Left lobe of liver (tissue), 2 donors: ENCODE data around the gene ACTBL2. TPM values are rescaled to one million over a fixed set of nuclear protein-coding genes. Genes with fewer than 3 reads are reported as not detected.

Experiments
- ATAC-seq: fragments of 200-7000 bp; cut with Tn5 transposase; one replicate; pipeline ENCODE4 v1.9.1; 2020; ENCODE audit warnings: mild to moderate bottlenecking, moderate library complexity
- DNase-seq: peaks from one replicate; pipeline ENCODE4 v3.0.0-alpha.2; 2020; ENCODE audit warnings: low spot score
- total RNA-seq: library from RNA; stranded (reverse); gene quantifications from one replicate; pipeline ENCODE4 v1.2.1, GENCODE V29; 2021
- donor health status: DM: no; HTN: no; CAD: no; lungs with moderate emphysema.
- donor health status: DM: no; HTN: yes; CAD: no.

The ACTBL2 gene
- total RNA-seq, 1 donor from 2014 or later = not detected

DNA sequence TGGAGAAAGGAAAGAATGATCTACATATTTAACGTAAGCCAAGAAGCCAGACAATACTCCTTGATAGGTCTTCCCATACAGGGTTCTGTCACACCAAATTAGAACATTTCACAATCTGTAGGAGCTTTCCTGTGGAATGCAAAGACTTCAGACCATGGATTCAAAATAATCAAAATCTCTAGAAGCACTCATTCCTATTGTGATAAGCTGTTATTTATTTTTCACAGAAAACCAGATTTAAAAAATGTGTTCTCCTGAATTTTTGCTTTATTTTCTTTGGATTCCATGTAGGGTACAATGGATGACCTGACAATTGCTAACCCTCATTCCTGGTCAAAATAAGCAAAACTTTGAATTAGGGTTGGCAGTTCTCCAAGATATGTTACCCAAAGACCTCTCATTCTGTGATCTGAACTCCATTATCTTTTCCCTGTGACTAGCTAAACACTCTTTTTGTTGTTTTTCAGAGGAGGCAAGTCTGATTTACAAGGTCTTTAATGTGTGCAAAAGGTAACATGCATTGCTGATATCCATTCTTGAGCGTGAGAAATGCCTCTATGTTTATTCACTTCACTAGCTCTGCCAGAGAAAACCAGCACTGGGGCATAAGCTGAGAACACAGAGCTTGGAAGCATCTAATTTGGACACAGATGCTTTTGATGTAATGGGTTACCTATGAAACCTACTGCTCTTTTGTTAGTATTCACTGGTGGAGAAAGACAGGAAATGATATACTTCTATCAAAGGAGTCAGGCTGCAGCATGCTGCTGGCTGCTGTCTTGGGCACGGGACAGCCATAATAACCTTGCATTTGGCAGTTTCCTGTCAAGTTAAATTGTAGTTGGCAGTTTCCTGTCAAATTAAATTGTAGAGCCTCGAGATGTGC is 31.4 kb downstream of the ACTBL2 start:
- no peak for DNase-seq
- no peak for ATAC-seq

DNA sequence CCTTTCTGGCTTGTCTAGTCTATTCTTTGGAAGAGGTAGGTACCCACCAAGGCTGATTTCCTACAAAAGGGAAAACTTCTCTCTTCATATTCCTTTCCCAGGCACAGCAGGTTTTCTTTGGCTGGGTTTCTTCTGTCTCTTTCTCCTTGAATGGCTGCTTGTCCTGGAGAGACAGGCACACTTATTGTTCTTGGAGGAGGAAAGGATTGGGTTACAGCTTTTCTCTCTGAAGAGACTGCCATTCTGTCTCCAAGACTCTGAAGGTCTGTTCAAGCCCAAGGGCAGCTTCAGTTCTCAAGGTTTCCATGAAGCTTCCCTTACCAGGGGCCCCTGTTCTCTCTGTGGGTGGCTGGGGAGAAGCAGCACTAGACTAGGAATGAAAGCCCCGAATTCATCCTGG is 33.9 kb downstream of the ACTBL2 start:
- ATAC-seq (no peak), DNase-seq (no peak)

DNA sequence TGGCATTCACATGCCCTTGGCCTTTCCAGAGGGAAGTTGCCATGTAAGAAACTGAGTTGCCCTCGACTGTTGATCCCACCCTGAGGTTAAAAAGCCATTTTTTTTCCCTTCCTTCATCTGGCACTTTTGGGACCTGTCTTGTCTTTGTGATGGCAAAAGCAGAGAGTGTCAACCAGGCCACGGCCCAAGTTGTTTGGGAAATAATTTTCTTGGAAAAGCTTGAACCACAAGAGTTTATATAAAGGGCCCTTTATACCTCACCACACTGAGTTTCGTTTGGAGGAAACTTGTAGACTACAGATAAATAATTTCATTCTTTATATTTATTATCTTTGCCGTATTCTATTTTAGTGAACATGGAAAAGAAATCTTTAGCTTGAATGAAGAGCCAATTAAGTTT is 34.3 kb downstream of the ACTBL2 start:
- no peak for DNase-seq
- no peak for ATAC-seq

DNA sequence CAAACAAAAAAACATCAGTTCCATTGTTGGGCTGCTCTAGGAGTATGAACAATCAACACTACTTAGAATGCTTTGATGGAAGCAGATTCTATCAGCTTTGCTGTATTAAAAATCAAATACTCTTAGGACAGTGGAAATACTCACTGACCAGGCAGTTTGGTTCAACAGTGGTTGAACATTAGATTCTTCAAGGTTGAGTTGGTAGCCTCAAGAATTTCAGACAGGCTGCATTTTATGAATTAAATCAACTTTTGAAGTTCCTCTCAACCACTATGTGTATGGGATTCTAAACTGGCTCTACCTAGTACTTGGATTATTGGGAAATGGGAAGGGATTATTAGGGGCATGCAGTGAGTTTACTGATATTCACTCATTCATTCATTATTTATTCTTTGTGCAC is 35.0 kb downstream of the ACTBL2 start:
- DNase-seq (no peak), ATAC-seq (no peak)

DNA sequence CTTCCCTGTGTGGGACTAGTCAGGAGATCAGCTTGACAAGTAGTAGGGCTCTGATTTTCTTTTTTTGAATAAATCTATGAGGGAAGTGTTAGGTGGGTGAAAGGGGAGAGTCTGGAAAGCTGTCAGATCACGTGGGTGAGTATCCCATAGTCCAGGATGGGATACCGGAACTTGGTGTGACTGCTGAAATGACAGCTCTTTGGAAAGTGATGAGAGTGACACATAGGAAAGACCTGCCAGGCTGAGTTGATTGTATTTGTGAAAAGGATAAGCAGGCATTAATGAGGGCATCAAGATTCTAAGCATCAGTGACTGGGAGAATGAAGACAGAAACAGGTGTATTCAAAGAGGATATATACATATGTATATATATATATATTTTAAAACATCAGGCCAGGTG is 35.6 kb downstream of the ACTBL2 start:
- DNase-seq (no peak), ATAC-seq (no peak)

DNA sequence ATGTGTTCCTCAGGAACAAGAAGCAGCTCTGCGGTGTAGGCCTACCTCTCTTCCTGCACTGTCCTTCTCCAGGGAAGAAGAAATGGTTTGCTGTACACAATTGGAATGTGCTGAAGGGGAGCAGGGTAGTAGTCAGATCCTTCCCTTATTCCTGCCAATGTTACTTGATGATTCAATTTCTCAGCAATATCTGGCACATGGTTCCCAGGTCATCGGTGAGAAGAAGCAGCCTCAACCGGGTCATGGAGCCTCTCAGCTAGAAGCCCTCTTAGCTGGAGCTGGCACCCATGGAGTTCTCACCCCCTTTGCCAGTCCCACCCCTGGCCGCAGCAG is 36.9 kb downstream of the ACTBL2 start:
- DNase-seq (no peak), ATAC-seq (no peak)

DNA sequence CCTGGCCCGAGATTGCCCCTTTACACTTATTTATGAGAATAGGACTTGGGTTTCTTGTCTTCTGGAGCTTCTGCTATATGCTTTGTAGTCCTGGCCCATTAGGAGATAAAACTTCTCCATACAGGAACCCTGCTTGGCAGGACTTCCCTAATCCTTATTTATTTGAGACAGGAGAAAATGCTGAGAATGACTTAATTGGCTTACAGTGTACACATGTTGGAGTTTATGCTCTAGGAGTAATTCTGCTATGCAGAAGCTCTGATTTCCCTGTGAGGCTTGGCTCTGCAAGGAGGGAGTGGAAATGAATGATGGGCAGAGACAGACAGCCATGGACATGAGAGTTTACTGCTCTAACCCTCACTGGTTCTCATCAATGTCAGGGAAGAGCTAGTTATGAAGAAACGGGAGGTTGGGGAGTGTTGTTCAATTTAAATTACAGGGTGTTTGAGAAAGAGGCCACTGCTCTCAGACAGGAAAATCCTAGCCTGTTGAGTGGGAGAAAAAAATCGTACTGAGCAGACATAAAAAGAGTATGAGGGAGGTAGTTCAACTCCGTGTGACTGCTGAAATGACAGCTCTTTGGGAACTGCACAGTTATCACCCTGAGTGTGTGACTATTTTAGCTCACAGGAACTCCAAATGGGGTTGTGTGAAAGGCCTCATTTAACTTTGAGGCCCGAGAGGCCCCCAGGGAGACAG is 37.5 kb downstream of the ACTBL2 start:
- DNase-seq (no peak), ATAC-seq (no peak)

DNA sequence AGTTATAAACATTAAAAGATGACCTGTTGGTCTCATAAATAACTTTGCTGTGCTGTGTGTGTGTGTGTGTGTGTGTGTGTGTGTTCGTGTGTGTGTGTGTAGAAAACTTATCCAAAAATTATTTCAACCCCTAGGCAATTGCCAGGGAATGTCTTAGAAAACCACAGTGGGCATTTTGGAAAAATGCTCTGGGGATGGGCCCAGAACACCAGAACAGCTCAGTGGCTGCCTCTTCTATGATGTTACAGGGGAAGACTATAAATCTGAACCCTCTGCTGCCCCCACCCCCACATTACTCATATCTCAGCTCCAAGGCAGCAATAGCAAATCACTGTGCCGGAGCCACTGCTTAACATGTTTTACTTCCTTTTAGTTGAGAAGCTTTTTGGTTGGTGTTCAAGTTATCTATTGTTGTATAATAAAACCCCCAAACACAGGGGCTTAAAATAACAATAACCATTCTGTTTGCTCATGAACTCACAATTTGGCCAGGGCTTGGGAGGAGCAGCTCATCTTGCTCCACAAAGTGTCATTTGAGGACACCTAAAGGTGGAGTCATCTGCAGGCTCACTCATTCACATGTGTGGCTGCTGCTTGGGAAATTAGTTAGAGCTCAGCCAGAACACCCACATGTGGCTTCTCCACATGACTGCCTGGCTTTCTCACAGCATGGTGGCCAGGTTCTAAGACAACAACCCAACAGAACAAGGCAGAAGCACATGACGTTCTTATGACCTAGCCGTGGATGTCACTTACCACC is 40.4 kb downstream of the ACTBL2 start:
- ATAC-seq = no peak
- no peak for DNase-seq

DNA sequence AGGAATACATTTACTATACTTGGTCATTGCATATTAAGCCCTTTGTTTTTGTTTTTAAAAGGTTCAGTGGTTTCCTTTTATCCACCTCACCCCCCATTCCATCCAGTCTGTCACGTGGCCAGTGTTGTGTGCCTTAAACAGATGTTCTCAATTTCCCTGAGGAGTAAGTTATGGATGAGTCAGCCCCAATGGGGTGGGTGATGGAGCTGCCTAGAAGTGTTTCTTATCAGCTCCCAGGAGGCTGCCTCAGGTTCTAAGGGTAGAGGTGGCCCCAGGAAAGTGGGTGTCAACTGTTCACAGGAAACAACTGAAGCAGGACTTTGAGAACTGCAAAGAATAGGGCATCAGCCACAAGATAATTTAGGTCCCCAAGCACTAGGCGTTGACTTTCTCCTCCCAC is 41.1 kb downstream of the ACTBL2 start:
- no peak for DNase-seq
- no peak for ATAC-seq

DNA sequence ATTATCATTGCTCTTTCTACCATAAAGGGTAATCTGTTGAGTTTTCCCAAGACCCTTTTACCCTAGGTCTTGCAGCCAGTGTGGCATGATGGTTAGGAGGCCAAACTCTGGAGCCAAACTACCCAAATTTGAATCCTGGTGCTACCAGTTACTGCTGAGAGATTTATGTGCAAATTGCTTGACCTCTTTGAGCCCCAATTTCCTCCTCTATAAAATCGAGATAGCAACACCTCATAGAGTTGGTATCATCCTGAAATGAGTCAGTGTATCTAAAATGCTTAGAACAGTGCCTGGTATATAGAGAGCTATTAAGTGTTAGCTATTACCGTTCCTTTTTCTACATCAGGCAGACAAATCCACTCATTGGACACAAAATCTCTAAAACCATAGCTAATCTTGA is 43.0 kb downstream of the ACTBL2 start:
- ATAC-seq = no peak
- no peak for DNase-seq

DNA sequence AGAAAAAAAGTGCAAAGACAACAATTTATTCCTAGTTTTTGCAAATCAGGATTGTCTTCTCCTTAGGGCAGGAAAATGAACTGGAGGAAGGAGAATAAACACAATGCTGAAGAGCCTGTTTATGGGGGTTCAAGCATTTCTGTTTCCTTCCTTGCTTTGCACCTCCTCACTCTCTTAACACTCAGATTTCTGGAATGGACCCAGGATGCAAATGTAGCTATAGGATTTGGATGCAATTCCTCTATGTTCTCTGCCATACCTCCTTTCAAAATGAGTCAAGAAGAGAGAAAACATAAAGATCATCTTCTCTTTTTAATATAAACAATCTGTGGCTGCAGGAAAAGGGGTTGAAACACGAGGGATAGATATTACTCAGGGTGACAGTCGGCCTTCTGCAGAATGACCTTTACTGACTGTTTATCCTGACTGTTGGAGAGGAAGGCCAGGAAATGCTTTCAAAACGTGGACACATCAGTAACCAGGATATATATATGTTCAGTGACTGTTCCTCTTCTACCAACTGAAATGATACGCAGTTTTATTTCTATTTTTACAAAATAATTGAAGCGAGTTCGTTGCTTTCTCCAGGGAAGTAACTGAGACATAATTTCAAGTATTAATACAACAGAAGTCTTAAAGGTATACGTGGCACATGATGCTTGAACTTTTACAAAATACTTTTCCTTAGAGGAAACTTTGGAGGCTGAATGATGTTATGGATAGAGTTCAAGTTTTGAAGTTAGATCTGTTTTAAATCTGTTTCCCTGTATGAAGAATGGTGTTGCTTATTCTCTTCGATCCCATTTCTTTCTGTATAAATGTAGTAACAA is 44.4 kb downstream of the ACTBL2 start:
- no peak for ATAC-seq
- DNase-seq = no peak

DNA sequence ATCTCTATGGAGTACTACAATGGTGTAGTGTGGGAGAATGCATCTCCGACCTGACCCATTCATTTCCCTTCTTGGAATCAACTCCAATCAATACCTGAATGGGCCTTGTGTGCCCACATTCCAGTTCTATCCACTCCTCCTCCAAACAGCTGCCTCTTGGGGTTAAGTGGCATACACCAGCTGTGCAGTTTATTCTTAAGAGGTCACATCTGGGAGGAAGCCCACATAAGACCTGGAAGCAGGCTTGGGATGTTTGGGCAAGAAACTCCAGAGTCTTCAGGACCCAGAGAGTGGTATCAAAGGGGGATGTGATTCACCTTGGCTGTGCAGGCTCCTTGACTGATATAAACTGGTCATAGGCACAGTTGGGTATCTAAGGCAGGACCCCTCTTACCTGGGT is 46.0 kb downstream of the ACTBL2 start:
- ATAC-seq (no peak), DNase-seq (no peak)

DNA sequence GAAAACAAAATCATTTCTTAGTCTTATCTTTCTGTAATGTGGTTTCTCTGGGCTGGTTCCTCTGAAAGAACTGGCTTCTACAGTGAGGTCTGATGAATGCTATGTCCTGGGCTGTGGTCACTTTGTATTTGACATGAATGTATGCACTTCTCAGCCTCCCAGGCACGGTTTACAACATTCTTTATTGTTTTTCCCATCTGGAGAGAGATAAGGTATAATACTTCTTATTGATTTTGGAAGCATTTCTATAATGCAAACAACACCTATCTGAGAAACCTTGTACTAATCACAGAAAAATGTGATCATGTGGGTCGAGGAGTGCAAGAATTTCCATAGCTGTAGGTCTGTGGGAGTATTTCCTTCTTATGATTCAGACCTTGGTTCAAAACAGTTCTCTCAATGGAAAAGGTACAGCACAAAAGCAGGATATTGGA is 46.9 kb downstream of the ACTBL2 start:
- DNase-seq (no peak), ATAC-seq (no peak)

DNA sequence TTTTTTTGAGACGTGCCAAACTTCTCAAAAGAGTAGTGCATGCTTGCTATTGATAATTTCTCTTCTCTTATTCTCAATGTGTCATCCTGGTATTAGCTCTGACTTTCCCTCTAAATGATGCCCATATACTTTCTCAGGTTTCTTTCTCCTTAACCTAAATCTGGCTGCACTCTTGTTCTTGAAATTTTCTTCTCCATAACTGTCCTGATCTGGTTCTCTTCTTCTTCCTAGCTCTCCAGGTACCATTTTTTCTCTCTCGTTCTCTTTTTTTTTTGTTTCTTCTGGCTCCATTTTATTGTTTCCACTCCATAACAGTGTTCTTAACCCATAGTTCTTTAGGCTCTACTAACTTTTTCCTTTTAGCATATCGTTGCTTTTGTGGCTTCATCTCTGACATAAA is 47.9 kb downstream of the ACTBL2 start:
- no peak for ATAC-seq

DNA sequence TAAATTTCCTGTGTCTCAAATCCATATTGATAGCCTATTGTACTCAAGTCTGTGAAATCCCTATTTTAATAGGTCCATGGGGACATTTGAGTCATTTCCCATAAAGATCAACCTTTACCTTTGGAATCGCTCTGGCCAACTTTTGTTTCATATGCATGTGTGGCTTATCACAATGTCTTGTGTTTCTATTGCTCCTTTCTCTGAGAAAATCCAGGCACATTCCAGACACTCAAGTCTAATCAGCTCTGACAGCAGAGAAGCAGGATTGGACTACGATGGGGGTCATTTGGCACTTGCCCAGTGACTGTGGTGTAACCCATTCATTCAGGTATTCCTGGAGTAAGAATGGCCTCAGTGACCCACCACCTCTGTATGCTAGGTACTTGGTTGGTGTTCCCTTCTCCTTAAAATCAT is 48.4 kb downstream of the ACTBL2 start:
- ATAC-seq (no peak), DNase-seq (no peak)

More for the DNA sequence above, 47.9 kb downstream of the ACTBL2 start:
- no peak for DNase-seq

DNA sequence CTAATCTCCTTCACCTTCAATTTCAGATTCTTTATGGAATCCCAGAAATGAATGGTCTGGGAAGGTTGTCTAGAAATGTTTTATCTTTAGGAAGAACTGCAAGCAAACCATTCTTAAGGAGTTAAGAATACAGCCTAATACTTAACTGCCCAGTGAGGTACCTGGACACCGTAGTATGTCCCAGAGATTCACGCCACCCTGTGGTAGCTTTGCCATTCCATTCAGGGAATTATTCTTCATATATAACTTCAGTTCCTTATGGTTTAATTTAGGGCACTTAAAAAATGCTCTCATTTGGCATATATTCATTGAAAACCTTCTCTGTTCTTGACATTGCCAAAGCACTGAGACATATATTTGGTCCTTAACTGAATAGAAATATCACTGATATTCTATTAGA is 49.7 kb downstream of the ACTBL2 start:
- DNase-seq (no peak), ATAC-seq (peak; percentile 91)

DNA sequence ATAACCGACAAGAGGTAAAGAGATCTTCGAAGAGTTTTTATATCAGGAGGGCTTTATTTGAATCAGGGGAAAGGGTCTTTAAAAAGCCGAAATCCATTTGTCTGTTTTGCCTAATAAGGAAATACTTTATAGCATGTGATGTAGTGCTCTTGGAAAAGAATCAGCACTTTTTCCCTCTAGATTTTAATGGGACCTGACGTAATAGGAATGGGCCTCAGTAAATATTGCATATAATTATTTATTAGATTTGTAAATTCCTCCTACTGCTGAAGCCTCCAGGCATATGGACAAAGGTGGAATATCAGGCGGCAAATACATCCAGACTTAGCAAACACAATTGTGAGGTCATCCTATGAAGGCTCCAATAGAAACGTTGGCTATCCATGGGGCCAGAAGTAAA is 50.9 kb downstream of the ACTBL2 start:
- ATAC-seq (no peak), DNase-seq (no peak)
